GM12874 (cell line): Measurements from ENCODE around the gene LMBR1L.
A peak's percentile ranks its signal among the peaks of the same experiment; 100 is the strongest.

Experiments used
- CTCF ChIP-seq: IDR thresholded peaks from 2 replicates; pipeline ENCODE4 v1.5.1; 2011; ENCODE audit warnings: low read depth, mild to moderate bottlenecking, control low read depth, low read length, moderate library complexity; ENCODE audit not compliant: insufficient read depth

Gene LMBR1L

DNA sequence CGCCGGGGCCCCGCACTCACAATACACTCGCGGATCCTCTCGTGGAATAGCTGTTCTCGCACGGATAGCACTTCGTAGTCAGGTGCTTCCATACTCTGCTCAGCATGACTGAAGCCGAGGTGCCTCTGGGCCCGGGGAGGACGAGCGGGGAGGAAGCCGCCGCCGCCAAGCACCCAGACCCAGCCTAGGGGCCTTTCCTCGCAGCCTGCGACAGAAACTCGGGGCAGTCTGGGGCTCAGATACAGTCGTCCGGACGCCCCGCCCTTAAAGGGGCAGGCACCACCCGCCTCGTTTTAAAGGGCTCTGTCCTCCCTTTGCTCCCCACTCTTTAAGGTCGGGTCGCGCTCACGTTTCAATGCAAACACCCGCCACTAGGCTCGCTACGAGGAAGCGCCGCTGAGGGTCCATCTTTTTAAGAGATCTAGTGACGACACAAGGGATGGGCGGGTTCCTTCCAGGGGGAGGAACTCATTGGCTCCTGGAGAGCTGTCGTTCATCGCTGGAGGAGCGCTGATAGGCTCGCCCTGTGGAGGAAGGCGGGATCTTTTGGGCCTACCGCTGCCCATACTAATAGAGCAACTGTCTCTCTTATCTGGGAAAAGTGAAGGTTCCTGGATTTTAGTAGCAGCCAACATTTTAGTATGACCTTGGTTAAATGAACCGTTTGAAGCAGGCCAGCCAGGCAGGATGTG is at the start of gene LMBR1L:
LMBR1L (minus strand) TSS at position 384 of the 692 bp plus-strand sequence; CDS start at position 92, 292 bp downstream.
- peak; percentile 47 for TF ChIP-seq CTCF

DNA sequence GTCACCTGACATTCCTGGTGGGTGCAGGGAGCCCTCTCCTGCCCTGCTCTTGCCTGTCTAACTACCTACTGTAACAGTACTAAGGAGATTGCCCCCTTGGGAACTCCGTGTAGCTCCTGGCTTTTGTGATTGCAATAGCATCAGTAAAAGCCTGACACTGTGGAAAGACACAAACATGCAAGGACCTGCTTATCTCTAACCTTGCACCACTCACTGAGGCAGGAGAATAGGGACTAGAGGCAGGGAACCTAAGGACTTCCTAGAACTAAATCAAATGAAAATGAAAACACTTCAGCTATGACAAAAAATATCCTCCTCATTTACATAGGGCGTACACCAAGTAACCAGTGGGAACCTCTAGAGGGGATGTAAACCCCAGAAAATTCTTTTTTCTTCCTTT is 49.8 kb upstream of the LMBR1L start:
- no peak for TF ChIP-seq CTCF

DNA sequence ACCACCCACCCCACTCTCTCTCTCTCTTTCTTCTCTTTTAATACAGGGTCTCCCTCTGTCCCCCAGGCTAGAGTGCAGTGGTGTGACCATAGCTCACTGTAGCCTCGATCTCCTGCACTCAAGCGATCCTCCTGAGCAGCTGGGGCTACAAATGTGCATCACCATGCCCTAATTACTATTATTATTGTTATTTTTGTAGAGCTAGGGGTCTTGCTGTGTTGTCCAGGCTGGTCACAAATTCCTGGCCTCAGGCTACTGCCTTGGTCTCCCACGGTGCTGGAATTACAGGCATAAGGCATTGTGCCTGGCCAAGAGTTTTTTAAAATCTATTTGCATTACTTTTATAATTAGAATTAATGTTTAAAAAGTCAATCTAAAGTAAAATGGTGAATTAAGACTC is 43.6 kb upstream of the LMBR1L start:
- TF ChIP-seq CTCF, result no peak

DNA sequence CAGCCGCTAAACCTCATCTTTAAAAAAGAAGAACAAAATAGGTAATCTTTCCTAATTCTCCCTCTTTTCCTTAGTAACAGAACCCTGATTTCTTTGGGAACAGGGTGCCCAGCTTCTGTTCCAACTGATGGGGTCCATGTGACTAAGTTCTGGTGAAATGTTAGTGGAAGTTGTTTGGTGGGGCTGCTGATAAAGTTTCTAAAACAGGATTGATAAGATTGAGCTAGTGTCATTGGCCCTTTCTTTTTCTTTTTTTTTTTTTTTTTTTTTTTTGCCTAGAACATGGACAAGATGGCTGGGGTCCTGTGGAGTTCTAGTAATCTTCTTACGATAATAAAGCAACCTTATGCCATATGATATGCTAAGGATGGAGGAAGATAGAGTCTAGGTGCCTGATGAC is 36.7 kb upstream of the LMBR1L start:
- TF ChIP-seq CTCF, result no peak

- TF ChIP-seq CTCF, result no peak
These were observed 35.8 kb upstream of the LMBR1L start for GRCh38 chr12:49146406-49146805.

DNA sequence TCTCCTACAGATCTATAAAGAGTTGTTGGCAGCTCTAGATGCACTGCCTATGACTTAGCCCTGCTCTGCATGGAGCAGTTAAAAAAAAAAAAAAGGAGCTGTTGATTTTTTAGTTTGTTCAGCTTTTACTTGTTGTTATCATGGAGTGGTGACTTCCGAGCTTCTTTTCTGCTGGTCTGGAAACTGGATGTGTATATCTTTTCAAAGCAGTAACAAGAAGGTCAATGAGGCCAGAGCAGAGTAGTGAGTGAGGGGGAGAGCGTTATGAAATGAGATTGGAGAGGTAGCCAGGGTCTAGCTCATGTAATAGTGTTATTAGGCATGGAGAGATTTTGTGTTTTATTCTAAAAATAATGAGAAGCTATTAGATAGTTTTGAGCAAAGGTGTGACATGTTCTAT is 33.7 kb upstream of the LMBR1L start:
- no peak for TF ChIP-seq CTCF

DNA sequence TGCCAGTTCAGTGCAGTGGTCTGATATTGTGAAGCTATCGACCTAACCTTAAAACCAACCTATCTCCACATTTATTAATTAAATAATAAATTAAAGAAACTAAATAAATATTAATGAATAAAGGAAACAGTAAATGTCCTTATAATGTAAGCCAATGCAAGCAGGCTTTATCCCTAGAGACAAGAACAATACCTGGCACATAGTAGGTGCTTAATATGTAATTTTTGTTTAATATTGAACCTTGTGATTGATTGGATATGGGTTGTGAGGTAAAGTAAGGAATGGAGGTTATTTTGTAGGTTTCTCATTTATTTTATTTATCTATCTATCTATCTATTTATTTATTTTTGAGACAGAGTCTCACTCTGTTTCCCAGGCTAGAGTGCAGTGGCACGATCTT is 28.4 kb upstream of the LMBR1L start:
- no peak for TF ChIP-seq CTCF
